Astrocyte (in vitro differentiated cells and primary cell): Measurements from ENCODE around the gene MAP1B.

Experiments
- EZH2 ChIP-seq: IDR thresholded peaks from 2 replicates; pipeline ENCODE4 v1.6.1; 2012; ENCODE audit warnings: mild to moderate bottlenecking, low read length, inconsistent platforms; ENCODE audit not compliant: insufficient read depth
- TF ChIP-seq, protein P1 (sequence below): IDR thresholded peaks from 2 replicates; pipeline ENCODE4 v1.5.1; 2011; ENCODE audit warnings: low read depth, mild to moderate bottlenecking, inconsistent platforms, low read length, moderate library complexity; ENCODE audit not compliant: insufficient read depth

DNA sequence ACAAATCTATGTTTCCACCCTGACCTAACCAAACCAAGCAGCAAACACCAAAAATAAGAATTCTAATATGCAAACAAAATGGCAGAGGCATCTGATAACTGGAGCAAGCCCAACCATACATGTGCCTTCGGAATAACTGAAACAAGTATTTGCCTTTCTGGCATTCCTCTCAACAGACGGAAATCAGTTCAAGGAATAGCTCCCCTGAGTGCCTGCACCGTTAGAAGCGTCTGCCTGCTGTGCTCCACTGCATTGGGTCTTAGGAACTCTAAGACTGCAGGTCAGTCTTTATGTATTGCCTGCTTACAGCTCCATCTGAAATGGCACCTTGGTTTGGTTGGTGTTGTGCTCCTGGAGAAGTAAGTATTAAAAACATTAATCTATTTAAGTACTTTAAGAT is 114.3 kb downstream of the MAP1B start:
- TF ChIP-seq, protein P1, sequence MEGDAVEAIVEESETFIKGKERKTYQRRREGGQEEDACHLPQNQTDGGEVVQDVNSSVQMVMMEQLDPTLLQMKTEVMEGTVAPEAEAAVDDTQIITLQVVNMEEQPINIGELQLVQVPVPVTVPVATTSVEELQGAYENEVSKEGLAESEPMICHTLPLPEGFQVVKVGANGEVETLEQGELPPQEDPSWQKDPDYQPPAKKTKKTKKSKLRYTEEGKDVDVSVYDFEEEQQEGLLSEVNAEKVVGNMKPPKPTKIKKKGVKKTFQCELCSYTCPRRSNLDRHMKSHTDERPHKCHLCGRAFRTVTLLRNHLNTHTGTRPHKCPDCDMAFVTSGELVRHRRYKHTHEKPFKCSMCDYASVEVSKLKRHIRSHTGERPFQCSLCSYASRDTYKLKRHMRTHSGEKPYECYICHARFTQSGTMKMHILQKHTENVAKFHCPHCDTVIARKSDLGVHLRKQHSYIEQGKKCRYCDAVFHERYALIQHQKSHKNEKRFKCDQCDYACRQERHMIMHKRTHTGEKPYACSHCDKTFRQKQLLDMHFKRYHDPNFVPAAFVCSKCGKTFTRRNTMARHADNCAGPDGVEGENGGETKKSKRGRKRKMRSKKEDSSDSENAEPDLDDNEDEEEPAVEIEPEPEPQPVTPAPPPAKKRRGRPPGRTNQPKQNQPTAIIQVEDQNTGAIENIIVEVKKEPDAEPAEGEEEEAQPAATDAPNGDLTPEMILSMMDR, result no peak
- no peak for TF ChIP-seq EZH2
